ENCODE results near the gene UGT1A5.

UGT1A5 gene

DNA sequence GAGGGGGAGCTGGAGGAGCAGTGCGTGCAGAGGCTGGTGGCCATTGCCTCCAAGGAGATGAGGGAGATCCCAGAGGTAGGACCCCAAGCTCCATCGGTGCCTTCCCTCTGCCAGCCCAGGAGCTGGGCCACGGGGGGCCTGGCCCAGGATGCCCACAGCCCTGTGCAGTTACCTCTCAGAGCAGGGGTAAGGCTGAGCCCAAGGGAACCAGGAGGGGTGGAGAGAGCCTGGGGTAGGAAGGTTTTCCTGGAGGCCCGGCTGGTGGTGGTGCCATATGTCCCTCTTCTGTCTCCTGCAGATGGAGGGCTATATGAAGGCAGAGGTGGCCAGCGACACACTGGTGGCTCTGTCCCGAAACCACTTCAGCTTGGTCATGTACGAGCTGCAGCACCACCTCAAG, 76.8 kb downstream of the UGT1A5 start:
- FAIRE-seq, result no peak

DNA sequence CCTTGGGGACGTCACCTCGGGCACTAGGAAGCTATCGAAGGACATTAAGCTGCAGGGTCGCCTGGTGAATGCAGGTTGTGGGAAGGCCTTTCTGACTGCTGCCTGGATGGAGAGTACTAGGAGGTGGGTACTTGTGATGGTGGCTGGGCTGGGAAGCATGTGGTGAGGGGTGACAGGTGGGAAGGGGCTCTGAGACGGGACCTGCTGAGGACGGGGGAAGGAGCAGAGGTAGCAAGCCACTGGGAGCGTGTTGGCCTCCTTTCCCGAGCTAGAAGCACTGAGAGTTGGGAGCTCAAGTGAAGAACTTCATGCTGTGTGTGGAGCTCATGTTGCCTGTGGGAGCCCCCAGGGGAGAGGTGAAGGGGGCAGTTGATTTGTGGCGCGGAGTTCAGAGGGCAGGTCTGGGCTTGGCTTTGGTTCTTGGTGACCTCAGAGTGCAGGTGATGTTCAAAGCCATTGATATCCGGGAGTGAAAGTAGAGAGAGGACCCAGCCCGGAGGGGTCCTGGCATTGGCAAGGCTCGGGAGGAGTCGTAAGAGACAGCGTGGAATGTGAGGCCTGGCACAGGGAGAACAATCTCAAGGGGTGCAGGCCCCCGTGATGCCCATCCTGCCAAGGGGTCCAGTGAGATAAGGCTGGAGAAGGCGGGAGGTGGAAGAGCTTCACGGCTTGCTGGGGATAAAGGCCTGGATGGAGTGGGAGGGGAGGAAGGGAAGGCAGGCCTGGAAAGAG, 78.6 kb downstream of the UGT1A5 start:
- FAIRE-seq, result no peak

DNA sequence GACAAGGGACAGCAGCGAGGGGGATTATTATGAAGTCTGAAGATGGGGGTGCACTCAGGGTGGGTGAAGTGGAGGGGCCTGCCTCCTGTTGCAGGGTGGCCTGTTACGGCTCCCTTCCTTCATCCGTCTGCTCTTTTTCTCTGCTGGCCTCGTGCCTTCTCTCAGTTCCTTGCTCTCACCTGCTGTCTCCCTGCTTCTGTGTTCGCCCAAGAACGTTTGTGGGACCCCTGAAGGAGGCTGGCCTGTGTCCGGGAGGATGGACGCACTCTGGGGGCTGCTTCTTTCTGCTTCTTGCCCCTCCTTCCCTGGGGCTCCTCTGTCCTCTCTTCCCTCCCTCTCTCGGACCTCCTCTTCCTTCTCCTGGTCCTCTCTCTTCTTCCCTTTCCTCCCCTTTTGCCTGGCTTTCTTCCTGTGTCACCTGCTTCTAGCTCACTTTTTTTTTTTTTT, 79.2 kb downstream of the UGT1A5 start:
- no peak for FAIRE-seq

DNA sequence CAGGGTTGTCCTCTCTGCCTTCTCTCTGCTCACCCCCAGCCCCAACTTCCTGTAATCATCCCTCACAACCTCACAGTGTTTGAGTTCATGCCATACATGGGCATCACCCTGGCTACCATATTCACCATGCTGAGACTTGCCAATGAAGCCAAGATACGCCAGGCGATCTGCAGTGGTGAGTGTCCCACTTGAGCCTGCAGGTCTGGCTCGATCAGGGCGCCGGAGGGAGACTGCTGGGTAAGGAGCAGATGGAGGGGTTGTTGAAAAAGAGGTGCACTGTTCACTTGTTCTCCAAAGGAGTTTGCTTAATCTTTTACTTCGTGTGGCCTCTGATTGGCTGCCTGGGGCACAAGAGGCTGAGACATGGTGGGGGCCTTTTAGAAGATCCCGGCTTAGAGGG, 80.0 kb downstream of the UGT1A5 start:
- FAIRE-seq, result no peak

DNA sequence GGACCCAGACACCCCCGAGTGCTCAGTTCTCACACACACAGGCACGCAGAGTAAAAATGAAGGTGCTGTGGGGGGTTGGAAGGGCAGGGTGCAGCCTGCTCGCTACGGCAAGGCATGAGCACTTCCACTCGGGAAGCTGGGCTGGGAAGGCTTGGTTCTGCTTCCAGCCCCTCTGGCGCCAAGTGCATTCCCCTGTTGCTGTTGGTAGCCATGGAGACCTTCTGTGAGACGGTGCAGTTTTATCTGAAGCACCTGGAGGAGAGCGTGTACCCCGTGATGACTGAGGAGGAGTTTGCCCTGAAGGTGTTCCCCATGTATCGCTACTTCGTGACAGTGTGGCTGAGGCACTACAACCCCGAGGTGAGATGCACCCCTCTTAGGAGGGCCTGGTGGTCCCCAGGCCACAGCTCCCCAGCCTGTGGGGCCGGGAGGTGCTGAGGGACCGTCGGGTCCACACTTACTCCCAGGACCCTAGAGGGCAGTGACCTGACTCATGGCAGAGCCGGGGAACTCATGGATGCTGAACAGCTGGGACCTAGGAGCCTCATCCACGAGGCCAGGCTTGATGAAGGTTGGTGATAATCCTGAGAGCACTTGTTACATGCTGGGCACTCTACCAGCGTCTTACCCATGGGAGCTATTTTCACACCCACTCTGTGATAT, 80.9 kb downstream of the UGT1A5 start:
- no peak for FAIRE-seq

DNA sequence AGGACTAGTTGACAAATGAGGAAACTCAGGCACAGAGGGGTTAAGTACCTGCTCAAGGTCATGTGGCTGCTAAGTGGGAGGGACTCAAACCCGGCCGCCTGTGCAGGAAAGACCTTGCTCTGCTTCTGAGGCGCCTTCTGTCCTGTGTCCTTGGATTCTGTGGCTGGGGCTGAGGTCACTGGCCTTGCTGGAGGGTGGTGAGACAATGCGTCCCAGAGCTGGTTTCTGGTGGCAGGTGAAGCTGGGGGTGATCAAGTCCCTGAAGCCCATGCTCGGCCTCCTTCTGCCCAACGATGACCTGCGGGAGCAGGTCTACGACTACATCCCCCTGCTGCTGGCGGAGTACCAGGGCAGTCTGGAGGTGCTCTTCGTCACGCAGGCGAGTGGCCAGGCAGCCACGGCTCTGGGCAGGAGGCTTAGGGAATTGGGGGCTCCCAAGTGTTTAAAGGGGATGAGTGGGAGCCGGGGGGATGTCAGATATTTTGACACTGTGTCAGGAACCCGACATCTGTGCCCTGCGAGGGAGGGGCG, 81.5 kb downstream of the UGT1A5 start:
- no peak for FAIRE-seq

DNA sequence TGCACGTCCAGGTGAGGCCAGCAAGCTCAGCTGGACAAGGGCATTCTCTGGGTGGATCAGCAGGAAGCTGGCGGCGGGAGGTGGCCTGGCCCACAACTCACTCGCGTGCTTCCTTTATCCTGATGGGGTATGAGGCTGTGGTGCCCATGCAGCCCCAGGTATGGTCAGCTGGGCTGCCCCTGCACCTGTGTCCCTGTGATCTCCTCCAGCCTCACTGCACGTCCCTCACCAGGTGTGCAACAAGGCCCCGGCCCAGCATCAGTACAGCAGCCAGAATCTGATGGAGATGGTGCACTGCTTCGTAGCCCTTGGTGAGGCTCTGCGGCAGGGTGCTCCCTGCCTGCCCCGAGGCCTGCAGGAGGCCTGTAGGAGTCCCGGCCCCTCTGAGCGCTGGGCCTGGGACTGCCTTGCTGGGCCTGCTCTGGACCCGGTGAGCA, 83.0 kb downstream of the UGT1A5 start:
- FAIRE-seq, result no peak

DNA sequence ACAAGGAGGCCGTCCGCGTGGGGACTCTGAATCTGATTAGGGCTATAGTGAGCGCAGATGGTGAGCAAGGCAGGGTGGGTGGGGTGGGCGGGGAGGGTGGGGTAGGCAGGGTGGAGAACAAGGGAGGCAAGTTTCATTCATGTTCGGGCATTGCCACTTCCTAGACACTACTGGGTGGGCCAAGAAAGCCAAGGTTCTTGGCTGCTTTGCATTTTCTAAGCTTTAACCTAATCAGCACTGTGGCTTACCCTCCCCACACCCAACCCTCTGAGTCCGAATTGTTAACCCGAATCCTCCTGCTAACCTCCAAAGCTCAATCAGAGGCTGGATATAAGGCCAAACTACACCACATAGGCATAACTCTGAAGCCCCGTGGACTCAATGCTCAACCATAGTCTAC, 83.5 kb downstream of the UGT1A5 start:
- FAIRE-seq, result no peak

DNA sequence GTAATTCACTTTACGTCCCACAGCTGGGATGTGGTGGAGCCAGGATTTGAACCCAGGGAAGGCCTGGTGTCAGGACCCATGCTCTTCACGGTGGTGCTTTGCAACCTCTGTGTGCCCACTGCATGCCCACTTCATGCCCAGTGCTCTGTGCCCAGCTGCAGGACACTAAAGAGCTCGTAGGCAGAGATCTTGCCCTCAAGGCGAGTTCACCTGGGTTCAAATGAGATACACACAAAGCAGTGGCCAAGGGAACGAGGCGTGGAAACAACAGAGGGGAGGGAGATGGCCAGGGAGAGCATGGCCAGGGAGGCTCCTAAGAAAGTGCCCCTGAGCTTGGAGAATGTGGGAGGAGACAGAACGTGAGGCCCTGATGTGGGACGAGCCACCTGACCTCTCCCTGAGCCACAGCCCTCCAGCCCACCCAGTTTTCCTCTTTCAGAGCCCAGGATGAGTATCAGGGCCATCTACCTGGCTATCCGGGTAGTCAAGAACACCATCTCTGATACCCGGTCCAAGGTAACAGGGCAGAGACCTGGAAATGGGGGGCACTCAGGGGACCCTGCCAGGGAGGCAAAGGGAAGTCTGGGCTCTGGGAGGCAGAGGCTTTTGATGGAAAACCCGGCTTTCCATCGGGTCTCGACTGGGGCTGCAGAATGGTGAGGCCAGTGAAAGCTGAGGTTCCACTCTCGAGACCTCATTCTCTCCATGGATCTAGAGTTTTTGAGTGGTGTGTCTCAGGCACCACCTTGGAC, 85.8 kb downstream of the UGT1A5 start:
- no peak for FAIRE-seq

DNA sequence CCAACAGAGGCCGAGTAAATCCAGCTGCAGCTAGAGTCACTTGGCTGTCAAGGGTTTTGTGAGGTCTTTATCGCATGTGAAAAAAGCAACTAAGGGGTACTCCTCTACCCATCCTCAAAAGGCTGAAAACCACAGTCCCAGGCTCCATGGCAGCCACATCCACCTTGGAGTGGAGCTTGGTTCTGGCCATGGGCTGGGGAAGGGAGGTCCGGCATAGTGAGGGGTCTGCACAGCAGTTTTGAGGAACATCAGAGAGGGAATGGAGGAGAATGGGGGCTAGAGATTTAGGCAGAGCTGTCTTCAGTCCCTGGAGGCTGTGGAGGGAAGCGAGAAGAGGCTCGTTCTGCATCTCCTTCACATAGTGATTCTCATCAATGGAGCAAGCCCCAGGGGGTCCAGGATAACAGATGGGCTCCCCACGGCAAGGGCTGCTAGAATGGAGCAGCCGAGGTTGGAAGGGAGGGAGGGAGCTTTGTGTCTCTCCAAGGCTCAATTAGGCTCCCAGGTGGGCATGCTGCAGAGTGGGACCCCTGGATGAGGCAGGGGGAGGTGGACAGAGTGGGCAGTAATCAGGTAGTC, 86.5 kb downstream of the UGT1A5 start:
- FAIRE-seq, result no peak

DNA sequence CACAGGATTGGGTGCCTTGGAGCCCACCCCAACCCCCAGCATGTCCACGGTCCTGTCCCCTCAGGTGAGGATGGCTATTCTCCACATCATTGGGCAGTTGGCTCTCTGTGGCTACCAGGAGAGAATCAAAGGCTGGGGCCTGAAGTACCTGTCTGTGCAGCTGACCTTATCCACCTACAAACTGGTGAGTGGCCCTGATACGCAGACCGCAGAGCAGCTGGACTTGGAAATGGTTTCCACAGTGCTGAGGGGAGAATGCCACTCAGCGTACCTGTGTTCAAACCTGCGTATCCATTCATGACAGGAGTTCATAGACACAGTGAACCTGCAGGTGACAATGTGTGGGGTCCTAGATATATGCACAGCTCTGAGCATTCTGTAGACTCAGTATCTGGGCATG, 87.0 kb downstream of the UGT1A5 start:
- FAIRE-seq, result no peak

DNA sequence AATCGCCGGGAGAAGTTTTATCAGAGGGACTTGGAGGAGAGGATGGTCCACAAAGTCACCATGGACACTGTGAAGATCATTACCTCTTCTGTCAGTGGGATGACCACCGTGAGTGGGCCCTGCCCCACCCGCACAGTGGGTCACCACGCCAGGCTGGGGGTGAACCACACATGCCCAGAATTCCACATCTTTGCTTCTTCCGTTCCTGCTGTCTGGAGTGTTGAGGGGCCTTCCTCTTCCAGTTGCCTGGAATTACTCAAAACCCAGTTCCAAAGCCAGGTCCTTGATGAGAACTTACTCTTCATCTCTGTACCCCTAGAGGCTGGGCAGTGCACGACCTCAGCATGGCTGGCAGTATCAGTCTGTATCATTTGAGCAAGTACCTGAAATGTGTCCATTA, 87.5 kb downstream of the UGT1A5 start:
- no peak for FAIRE-seq

DNA sequence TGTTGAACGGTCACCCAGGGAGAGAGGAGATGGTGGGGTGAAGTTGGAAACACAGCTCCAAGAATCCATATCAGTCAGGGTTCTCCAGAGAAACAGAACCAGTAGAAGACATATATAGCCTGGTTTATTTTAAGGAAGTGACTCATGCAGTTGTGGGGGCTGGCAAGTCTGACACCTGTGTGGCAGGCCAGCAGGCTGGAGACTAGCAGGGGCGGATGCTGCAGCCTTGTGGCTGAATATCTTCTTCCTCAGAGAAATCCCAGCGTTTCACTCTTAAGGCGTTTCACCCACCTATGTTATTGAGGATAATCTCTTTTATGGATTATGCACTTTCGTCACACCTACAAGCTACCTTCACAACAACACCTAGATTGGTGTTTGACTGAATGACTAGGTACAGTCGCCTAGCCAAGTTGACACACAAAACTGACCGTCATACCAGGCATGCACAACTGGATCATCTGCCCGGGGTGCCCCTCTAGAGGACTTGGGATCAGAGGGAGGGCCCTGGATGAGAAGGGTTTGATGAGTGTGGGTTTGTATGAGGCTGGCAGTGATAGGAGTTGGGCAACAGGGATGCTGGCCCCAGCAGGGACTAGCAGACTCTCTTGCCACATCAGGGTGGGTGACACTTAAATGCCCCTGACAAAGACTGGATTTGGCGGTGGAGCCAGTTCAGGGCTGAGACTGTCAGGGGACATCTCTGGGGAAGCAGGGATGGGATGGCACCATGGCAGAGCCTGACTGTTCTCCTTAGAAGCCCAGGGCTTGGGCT, 88.8 kb downstream of the UGT1A5 start:
- no peak for FAIRE-seq

DNA sequence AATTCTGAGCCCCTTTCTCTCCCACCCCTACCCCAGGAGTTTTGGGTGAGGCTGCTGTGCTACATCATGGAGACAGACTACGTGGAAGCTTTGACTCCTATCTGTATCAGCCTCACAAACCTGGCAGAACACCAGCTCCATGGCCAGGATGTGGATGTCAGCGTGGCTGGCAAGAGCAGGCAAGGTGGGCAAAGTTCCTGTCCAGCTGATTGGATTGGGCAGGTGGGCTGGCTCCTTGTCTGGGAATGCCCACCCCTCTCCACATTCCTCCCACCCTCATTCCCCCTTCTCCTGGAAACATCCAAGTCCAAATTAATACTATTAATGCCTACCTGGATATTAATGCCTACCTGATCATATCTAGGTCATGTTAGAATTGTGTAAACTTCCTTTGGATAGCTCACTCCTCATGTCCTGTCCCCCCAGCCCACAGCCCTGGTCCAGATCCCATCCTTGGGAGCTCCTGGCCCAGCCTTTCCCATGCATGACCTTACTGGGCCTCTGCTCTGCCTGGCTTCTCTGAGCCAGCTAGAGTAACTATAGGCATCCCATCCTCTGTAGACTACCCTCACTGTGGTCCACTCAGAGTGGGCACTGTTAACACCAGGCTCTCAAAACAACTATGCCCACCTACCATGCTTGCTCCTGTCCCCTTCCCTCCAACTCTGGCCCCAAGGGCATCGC, 89.6 kb downstream of the UGT1A5 start:
- no peak for FAIRE-seq

DNA sequence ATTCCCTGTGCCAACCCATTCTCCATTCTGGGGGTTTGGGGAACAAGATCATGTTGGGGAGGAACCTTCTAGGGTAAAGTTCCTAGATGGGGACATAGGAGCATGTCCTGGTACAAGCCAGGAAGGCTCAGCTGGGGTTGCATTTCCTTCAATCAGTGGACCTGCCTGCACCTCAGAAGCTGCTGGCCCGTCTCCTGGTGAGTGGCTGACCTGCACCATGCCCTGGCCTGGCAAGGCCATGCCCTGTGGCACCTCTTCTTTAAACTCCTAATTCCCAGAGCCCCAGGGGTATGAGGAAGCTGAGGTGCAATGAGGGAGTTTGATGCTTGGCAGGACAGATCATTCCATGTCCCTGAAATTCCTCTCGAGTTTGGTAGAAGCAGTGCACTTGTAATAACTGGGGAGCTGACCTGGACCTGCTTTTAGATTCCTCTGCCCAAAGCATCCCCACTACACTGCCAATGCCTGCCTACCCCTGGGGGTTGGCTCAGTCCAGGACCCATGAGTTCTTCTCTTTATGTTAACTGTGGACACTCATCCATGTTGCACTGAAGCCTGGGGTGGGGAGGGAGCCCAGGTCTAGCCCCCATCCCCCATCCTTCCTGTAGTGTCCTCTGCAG, 90.7 kb downstream of the UGT1A5 start:
- FAIRE-seq, result no peak

DNA sequence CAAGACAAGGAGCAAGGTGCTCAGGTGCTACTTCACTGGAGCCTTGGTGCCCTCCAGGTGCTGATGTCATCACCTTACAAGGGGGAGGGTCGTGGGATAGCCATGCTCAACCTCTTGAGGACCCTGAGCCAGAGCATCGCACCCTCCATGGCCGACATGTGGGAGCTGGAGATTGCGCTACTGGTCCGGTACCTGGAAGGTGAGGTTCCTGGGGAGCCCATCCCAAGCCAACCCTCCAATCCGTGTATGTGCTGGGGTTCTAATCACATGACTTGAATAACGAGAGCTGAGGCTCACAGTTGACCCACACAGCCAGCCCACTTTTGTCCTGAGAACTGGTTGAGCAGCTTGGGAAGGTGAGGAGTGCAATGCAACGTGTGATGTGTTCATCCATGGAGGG, 91.3 kb downstream of the UGT1A5 start:
- FAIRE-seq, result no peak

DNA sequence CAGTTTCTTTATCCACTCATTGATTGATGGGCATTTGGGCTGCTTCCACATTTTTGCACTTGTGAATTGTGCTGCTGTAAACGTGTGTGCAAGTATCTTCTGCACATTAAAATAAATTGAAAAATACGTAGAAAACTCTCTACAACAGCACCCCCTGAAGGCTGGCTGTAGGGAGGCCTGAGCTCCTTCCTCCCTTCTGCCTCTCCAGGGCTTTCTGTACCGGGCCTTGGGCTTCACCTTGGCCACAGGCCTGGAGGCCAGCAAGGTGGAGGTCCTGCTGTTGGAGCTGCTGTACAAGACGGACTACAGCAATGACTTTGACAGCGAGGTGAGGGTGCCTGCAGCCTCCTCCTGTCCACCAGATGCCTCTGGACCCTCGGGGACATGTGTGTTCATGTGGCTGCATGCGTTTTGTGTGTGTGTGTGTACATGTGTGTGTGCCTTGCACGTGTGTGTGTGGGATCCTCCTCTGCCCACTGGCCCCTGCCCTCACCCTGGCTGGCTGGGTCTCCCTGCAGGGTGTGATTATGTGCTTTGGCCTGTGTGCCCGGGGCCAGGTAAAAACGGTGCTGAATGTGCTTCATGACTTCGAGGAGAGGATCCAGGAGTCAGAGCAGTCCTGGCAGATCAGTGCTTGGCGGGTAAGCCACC, 94.6 kb downstream of the UGT1A5 start:
- no peak for FAIRE-seq

DNA sequence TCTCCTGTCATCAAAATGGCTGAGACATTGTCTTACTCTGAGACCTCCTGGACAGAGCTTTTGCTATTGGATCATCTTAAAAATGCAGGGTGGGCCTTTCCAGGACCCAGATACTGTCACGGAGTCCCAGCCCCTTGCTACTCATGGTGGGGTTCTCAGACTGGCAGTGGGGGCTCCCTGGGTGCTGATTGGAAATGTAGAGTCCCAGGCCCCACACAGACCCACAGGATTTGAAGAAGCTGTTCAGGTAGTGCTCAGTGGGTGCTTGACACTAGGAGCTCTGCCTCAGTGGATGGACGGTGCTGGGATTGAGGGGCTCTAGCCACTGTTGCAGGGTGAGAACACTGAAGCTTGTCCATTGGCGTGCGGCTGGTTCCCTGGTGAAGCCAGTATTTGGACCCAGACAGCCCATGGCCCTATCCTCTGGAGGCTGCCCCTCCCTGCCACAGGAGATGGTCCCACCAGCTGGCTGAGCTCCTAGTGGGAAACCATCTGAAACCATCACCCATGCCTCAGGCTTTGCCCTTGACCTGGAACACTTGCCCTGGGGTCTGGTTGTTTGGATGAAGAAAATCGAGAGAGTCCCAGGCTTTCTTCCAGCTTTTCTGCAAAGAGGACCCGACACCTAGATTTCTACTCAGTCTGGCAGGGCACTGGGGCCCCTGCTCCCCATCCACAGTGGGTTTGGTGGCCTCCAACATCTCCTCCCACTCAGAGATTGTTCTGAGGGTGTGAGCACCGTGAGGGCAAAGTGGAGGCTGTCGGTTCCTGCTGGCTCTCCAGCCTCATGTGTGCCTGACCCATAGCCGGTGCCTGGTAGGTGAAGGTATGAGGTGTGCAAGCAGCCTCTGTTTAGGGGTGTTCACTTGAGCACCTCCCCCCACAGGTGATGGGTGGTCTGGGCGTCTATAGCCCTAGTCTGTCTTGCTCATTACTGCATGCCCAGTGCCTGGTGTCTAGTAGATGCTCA, 95.5 kb downstream of the UGT1A5 start:
- FAIRE-seq, result no peak

DNA sequence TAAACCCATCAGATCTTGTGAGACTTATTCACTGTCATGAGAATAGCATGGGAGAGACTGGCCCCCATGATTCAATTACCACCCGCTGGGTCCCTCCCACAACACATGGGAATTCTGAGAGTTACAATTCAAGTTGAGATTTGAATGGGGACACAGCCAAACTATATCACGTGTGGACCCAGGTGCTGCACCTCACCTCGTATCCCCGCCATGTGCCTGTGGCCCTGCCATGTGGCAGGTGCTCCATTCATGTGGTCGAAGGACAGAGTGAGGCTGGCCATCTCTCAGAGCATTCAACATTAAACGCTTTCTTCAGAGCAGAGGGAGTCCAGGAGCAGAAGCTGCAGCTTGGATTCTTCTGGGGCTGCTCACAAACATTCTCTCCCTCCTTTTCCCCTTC, 97.7 kb downstream of the UGT1A5 start:
- FAIRE-seq, result no peak

DNA sequence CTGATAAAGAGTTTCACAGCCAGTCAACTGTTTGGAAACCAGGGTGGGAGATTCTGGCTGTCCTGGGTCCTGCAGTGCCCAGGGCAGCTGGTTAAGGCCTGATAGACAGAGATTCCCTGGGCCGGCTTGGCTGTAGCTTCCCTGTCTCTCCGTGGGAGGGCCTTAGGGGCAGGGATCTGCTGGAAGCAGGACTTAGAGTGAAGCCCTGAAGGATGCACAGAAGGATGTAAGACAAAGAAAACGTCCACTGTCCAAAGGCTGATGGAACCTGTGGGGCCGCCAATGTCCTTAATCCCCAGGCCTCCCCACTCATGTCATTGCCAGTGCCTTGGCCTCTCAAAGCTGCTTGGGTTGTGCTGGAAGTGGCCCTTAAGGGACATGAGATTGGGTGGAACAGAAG, 98.4 kb downstream of the UGT1A5 start:
- FAIRE-seq, result no peak

Data from colon (tissue), 2 donors.